ENCODE data around the gene EXOSC7.

EXOSC7 gene

DNA sequence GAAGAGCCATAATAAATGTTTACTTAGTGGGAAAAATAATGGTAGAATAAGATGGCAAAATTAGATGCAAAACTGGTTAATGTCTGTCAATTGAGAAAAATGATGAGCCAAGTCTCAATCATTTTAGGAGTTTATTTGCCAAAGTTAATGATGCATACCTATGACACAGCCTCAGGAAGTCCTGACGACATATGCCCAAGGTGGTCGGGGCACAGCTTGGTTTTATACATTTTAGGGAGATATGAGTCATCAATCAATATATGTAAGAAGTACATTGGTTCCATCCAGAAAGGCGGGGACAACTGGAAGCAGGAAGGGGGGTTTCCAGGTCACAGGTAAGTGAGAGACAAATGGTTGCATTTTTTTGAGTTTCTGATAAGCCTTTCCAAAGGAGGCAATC lies 81.5 kb downstream of the EXOSC7 start:
- DNase-seq = no peak

DNA sequence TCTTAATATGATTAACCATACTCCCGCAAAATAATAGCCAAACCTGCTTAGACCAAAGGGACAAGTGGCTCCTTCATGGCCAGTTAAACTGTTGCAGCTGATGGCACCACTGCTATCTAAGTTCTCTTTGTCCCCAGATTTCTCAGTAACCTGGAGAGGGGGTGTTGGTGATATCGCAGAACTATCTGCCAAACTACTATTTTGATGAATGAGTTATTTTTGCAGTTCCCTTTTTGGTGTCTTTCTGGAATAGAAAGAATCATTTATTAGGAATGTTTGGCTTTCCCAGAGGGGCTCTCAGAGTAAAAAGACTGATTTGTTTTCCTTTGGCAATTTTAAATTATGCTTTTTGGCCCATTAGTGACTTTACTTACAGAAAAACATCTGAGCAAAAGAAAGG lies 83.1 kb downstream of the EXOSC7 start:
- DNase-seq = no peak

DNA sequence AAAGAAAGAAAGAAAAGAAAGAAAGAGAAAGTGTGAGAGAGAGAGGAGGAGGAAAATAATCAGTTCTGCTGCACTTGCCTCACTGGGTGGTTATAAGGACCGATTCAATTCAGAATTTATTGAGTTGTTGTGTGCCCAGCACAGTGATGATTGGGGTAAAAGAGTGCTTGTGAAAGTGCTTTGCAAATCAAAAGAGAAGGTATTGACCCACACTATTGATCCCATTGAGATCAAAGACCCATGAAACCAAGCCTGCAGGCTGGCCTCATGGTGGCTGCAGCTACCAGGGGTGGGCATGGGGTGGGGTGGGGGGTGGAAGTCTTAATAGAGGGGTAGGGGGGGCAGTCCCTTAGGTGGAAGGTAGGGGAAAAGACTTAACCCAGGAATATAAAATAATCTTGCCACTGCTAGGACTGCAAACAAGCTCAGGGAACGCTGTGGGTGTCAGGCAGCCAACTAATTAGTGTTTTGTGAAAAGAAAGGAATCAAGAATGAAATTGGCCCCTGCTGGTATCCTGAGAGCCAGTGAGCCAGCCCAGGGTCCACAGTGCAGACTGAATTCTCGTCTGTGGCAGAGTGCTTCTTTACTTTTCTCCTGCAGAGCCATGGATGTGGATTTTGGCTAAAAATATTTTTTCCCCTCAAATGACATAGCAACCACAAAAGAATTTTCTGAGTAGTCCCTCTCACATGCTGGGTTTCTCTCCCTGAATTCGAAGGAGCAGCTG lies 84.3 kb downstream of the EXOSC7 start:
- DNase-seq = no peak

Measured in SW 1271 (cell line).